ENCODE results near the gene C14orf180.

Gene C14orf180

GRCh38 chr14:104638927-104639450, 59.4 kb downstream of the C14orf180 start:
- no peak for DNase-seq (ENCODE audit: low read depth)
- H3K4me3 ChIP-seq (ENCODE audit: low read depth, low read length) = no peak overlapping the region
- TF ChIP-seq POLR2A (IDR thresholded peaks at IDR 0.05; ENCODE audit: extremely low read depth, insufficient read length) (no peak), MYC (IDR thresholded peaks at IDR 0.05; ENCODE audit: low read depth, low read length) (no peak)

DNA sequence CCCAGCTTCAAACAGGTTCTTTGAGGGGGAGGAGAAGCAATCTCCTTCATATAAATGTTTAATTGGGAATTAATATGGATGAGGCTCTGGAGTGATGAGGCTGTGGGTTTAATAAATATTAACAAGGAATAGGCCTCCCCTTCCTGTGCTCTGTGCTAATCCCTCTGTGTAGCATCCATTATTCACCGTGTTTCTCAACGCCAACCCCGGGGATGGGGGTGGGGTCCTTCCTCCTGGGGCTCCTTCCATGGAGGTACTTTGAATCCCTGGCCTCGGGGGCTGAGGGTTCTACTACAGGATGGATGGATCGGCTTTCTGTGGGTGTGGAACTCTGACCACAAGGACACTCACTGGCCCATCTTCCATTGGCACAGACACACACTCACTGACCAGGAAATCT, 59.9 kb downstream of the C14orf180 start:
- no peak for TF ChIP-seq MYC (IDR thresholded peaks at IDR 0.05; ENCODE audit: low read depth, low read length)
- no peak for TF ChIP-seq MAX (IDR thresholded peaks at IDR 0.05; ENCODE audit: low read depth, low read length)
- TF ChIP-seq, protein P1, sequence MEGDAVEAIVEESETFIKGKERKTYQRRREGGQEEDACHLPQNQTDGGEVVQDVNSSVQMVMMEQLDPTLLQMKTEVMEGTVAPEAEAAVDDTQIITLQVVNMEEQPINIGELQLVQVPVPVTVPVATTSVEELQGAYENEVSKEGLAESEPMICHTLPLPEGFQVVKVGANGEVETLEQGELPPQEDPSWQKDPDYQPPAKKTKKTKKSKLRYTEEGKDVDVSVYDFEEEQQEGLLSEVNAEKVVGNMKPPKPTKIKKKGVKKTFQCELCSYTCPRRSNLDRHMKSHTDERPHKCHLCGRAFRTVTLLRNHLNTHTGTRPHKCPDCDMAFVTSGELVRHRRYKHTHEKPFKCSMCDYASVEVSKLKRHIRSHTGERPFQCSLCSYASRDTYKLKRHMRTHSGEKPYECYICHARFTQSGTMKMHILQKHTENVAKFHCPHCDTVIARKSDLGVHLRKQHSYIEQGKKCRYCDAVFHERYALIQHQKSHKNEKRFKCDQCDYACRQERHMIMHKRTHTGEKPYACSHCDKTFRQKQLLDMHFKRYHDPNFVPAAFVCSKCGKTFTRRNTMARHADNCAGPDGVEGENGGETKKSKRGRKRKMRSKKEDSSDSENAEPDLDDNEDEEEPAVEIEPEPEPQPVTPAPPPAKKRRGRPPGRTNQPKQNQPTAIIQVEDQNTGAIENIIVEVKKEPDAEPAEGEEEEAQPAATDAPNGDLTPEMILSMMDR (IDR thresholded peaks at IDR 0.05; ENCODE audit: low read depth, low read length) = no peak
- no peak for TF ChIP-seq POLR2A (IDR thresholded peaks at IDR 0.05; ENCODE audit: extremely low read depth, insufficient read length)
- no peak for DNase-seq (ENCODE audit: low read depth)
- H3K4me3 ChIP-seq (ENCODE audit: low read depth, low read length) = no peak overlapping the region

Measured in NB4 (cell line).